GM10266 (cell line): ENCODE results near the gene ARL3.
"Not testable (repeated sequence)": the region's sequence is repeated elsewhere in the genome, so short reads cannot be mapped to it uniquely, and the experiment has no call there.

Source experiments
- DNase-seq: peaks from one replicate; pipeline ENCODE4 v3.0.0; 2012; ENCODE audit errors: extremely low spot score
- CTCF ChIP-seq: IDR thresholded peaks from 2 replicates; pipeline ENCODE4 v1.5.1; 2012; ENCODE audit warnings: mild to moderate bottlenecking, low read depth; ENCODE audit not compliant: control insufficient read depth, insufficient read depth; ENCODE audit errors: missing control alignments

ARL3 gene

GRCh38 chr10:102701796-102702195 lies 12.4 kb downstream of the ARL3 start:
- DNase-seq: no peak
- no peak for TF ChIP-seq CTCF

GRCh38 chr10:102701272-102701671 lies 12.9 kb downstream of the ARL3 start:
- no peak for TF ChIP-seq CTCF
- no peak for DNase-seq

- no peak for TF ChIP-seq CTCF
- no peak for DNase-seq
These were observed 15.3 kb downstream of the ARL3 start for GRCh38 chr10:102698894-102699293.

GRCh38 chr10:102696736-102697135 lies 17.5 kb downstream of the ARL3 start:
- no peak for DNase-seq
- TF ChIP-seq CTCF: no peak

- not testable (repeated sequence) for DNase-seq
These were observed 18.8 kb downstream of the ARL3 start for GRCh38 chr10:102695401-102695800.

- no peak for DNase-seq
- TF ChIP-seq CTCF: no peak
These were observed 22.7 kb downstream of the ARL3 start for GRCh38 chr10:102691285-102692066.

GRCh38 chr10:102683736-102684135 lies 30.5 kb downstream of the ARL3 start:
- TF ChIP-seq CTCF: no peak
- no peak for DNase-seq

- TF ChIP-seq CTCF: no peak
- DNase-seq: no peak
These were observed 31.2 kb downstream of the ARL3 start for GRCh38 chr10:102682981-102683380.
